Spleen (tissue), 7 donors: Measurements from ENCODE around the gene NUDT4.

Experiments
- CTCF ChIP-seq, 11 experiments: fragments of 200-600 bp in 7 of 11; fragments of 450-650 bp in 4 of 11; sonication (generic) in 4 of 11; IDR thresholded peaks in 8 of 11; conservative IDR thresholded peaks in 3 of 11; 1 replicate in 7 of 11; 2 replicates in 4 of 11; pipeline versions ENCODE4 v1.4.0 to v1.8.0; 2016 to 2021; ENCODE audit warnings: antibody characterized with exemption in 11 of 11, inconsistent platforms in 4 of 11, mild to moderate bottlenecking in 1 of 11
- POLR2A ChIP-seq, 3 donors: fragments of 450-650 bp; IDR thresholded peaks; one replicate each; pipeline ENCODE4 v1.5.1; 2017; ENCODE audit warnings: antibody characterized with exemption in 3 of 3, mild to moderate bottlenecking in 1 of 3
- POLR2AphosphoS5 ChIP-seq, 3 donors: sonication (generic); formaldehyde crosslinking; IDR thresholded peaks; one replicate each; pipeline ENCODE4 v1.5.1; 2017; ENCODE audit warnings: antibody characterized with exemption in 3 of 3
- donor health status: DM: no; HTN: no; CAD: no; lungs with moderate emphysema.
- donor health status: DM: no; HTN: no; CAD: no.
- donor health status: DM: no; HTN: no; CAD: no.

DNA sequence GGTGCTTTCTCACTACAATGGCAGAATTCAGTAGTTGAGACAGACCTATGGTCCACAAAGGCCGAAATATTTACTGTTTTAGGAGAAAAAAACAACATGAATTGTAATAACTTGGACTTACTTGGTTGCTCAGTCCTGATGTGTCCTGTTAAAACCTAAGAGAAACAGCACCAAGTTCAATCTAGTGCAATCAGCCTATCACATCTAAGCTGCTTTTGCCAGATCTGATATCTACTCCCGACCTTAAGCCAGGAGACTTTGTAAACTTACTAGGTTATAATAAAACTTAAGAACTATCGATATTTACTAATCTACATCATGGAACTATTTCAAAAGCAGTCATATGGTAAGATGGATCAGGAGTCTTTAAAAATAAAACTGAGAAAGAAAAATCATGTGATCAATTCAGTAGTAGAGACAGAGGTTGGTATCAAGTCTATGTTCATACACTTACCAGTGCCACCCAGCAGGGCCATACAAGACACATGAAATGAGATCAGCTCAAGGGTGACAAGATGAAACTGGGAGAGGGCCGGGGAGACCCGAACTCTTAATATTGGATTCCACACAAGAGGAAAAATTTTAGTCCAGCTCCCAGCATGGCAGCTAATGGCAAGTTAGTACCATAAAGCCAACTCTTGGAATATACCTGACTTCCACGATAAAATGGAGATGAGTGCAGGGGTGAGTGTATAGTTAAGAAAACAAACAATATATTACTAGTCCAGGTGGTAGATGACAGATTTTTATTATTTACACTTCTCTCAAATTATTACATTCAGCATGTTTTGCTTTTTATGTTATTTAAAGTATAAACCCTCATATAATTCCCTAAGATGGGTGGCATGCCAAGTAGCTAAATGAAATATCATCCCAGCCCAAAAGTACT lies 27.5 kb downstream of the NUDT4 start:
- no peak for TF ChIP-seq CTCF (IDR thresholded peaks at IDR 0.05 in 8 of 11, conservative IDR thresholded peaks at IDR 0.05 in 3 of 11)
- TF ChIP-seq POLR2A (IDR thresholded peaks at IDR 0.05) = no peak
- TF ChIP-seq POLR2AphosphoS5 (IDR thresholded peaks at IDR 0.05) = peak in 1 of 3 donors; percentile 14
